GM21576 (cell line): ENCODE results near the gene RALA.
"Not testable (repeated sequence)": the region's sequence is repeated elsewhere in the genome, so short reads cannot be mapped to it uniquely, and the experiment has no call there.

Experiments used
- ATAC-seq: cut with Tn5 transposase; IDR thresholded peaks from one replicate; pipeline ENCODE4 v1.9.1; 2021; ENCODE audit warnings: mild to moderate bottlenecking, moderate library complexity; ENCODE audit not compliant: unreplicated experiment

The RALA gene

GRCh38 chr7:39721345-39721744 lies 98.0 kb downstream of the RALA start:
- ATAC-seq: no peak

- no peak for ATAC-seq
Measured at GRCh38 chr7:39721919-39722597, 98.7 kb downstream of the RALA start.

GRCh38 chr7:39727231-39728012 lies 104.0 kb downstream of the RALA start:
- no peak for ATAC-seq

- ATAC-seq: peak; percentile 95
Measured at GRCh38 chr7:39732837-39733804, 109.7 kb downstream of the RALA start.

GRCh38 chr7:39733881-39734632 lies 110.7 kb downstream of the RALA start:
- no peak for ATAC-seq

- ATAC-seq: no peak
Measured at GRCh38 chr7:39734633-39735004, 111.2 kb downstream of the RALA start.

- no peak for ATAC-seq
Measured at GRCh38 chr7:39735903-39736302, 112.5 kb downstream of the RALA start.

GRCh38 chr7:39741942-39742623 lies 118.7 kb downstream of the RALA start:
- no peak for ATAC-seq

- no peak for ATAC-seq
Measured at GRCh38 chr7:39744620-39745019, 121.2 kb downstream of the RALA start.

- no peak for ATAC-seq
Measured at GRCh38 chr7:39745320-39745719, 121.9 kb downstream of the RALA start.

- peak; percentile 75 for ATAC-seq
Measured at GRCh38 chr7:39746103-39746819, 122.9 kb downstream of the RALA start.

- ATAC-seq: no peak
Measured at GRCh38 chr7:39749177-39749576, 125.8 kb downstream of the RALA start.

GRCh38 chr7:39749717-39750116 lies 126.3 kb downstream of the RALA start:
- no peak for ATAC-seq

- no peak for ATAC-seq
Measured at GRCh38 chr7:39750253-39751077, 127.1 kb downstream of the RALA start.

- ATAC-seq: not testable (repeated sequence)
Measured at GRCh38 chr7:39753237-39753636, 129.9 kb downstream of the RALA start.

- ATAC-seq: no peak
Measured at GRCh38 chr7:39753823-39754325, 130.5 kb downstream of the RALA start.

- ATAC-seq: no peak
Measured at GRCh38 chr7:39754326-39755120, 131.2 kb downstream of the RALA start.
